Activated CD8-positive, alpha-beta T cell treated with anti-CD3 and anti-CD28 coated beads, Interleukin-2, amount 10 ng/mL, durations not matched to agents 7 days and 5 days (primary cell): Measurements from ENCODE around the gene CORO2B. TPM values are rescaled to one million over a fixed set of nuclear protein-coding genes. Genes with fewer than 3 reads are reported as not detected.

Experiments used
- ATAC-seq: fragments of 150-1000 bp; cut with Tn5 transposase; one replicate; pipeline ENCODE4 v1.10.0; 2021; ENCODE audit warnings: moderate library complexity
- CTCF ChIA-PET: fragments of 350-600 bp; sonication (Branson Sonifier 250); formaldehyde crosslinking; loops from one replicate; lab custom pipeline; 2021; ENCODE audit warnings: antibody characterized with exemption; lab: Charles Lee
- POLR2A ChIA-PET: fragments of 350-600 bp; sonication (Branson Sonifier 250); formaldehyde crosslinking; loops from one replicate; lab custom pipeline; 2021; ENCODE audit warnings: antibody characterized with exemption; lab: Charles Lee
- DNase-seq: peaks from one replicate; pipeline ENCODE4 v3.0.0-alpha.2; 2020
- H3K27ac Mint-ChIP-seq: one replicate; pipeline ENCODE4 v1.8.0; 2021; ENCODE audit warnings: mild to moderate bottlenecking, mixed read lengths
- H3K27me3 Mint-ChIP-seq: one replicate; pipeline ENCODE4 v1.8.0; 2021; ENCODE audit warnings: low read depth, mixed read lengths
- H3K36me3 Mint-ChIP-seq: one replicate; pipeline ENCODE4 v1.8.0; 2021; ENCODE audit warnings: low read depth, mixed read lengths
- H3K4me1 Mint-ChIP-seq: one replicate; pipeline ENCODE4 v1.8.0; 2021; ENCODE audit warnings: low read depth, mixed read lengths
- H3K4me3 Mint-ChIP-seq: one replicate; pipeline ENCODE4 v1.8.0; 2021; ENCODE audit warnings: mild to moderate bottlenecking, mixed read lengths
- H3K9me3 Mint-ChIP-seq: one replicate; pipeline ENCODE4 v1.8.0; 2022; ENCODE audit warnings: mixed read lengths; ENCODE audit not compliant: insufficient read depth
- total RNA-seq, 2 experiments: library from RNA; stranded (reverse); gene quantifications; one replicate each; pipeline ENCODE4 v1.2.3, GENCODE V29; 2021

Gene CORO2B
- total RNA-seq, 2 experiments from 2014 or later = not detected

GRCh38 chr15:68769702-68770101, 190.9 kb downstream of the CORO2B start:
- Mint-ChIP-seq H3K4me3 (no peak overlapping the region), H3K9me3 (no peaks in the 10 kb centered on the region), H3K27me3 (peaks cover 13% of the 10 kb centered on the region), H3K4me1 (no peaks in the 10 kb centered on the region), H3K36me3 (no peaks in the 10 kb centered on the region), H3K27ac (no peak overlapping the region)
- ATAC-seq = no peak
- ChIA-PET CTCF (interaction anchor here (0.7 to 1.0 kb wide), 2 partner anchors 96 to 106 kb away, joined by 3 to 4 read pairs; no protein-coding TSS in a partner anchor), POLR2A (no interaction called here)
- no peak for DNase-seq

- POLR2A ChIA-PET = no interaction called here
- Mint-ChIP-seq H3K9me3 (no peaks in the 10 kb centered on the region), H3K27me3 (peaks cover 13% of the 10 kb centered on the region), H3K4me3 (no peak overlapping the region), H3K4me1 (no peaks in the 10 kb centered on the region), H3K27ac (no peak overlapping the region), H3K36me3 (no peaks in the 10 kb centered on the region)
- no peak for DNase-seq
- CTCF ChIA-PET = interaction anchor here (0.7 to 1.0 kb wide), 2 partner anchors 97 to 106 kb away, joined by 3 to 4 read pairs; no protein-coding TSS in a partner anchor
- ATAC-seq = no peak
These were observed 191.4 kb downstream of the CORO2B start for GRCh38 chr15:68770216-68770615.

GRCh38 chr15:68773036-68773435, 194.2 kb downstream of the CORO2B start:
- no peak for DNase-seq
- H3K36me3 Mint-ChIP-seq = peaks cover 15% of the 10 kb centered on the region
- POLR2A ChIA-PET = no interaction called here
- H3K27ac Mint-ChIP-seq = no peak overlapping the region
- no peaks in the 10 kb centered on the region for H3K4me1 Mint-ChIP-seq
- peaks cover 9% of the 10 kb centered on the region for H3K27me3 Mint-ChIP-seq
- no peak overlapping the region for H3K4me3 Mint-ChIP-seq
- CTCF ChIA-PET = interaction anchor here (1.1 kb wide), 1 partner anchor 11 kb away, joined by 4 read pairs; no protein-coding TSS in a partner anchor
- no peak for ATAC-seq
- H3K9me3 Mint-ChIP-seq = no peaks in the 10 kb centered on the region

GRCh38 chr15:68774120-68774519, 195.3 kb downstream of the CORO2B start:
- Mint-ChIP-seq H3K36me3 (peaks cover 22% of the 10 kb centered on the region), H3K27me3 (peaks cover 6% of the 10 kb centered on the region), H3K4me3 (no peak overlapping the region), H3K4me1 (no peaks in the 10 kb centered on the region), H3K27ac (no peak overlapping the region), H3K9me3 (no peaks in the 10 kb centered on the region)
- CTCF ChIA-PET = no interaction called here
- no peak for DNase-seq
- POLR2A ChIA-PET = no interaction called here
- ATAC-seq = no peak

- Mint-ChIP-seq H3K27ac (no peak overlapping the region), H3K4me1 (no peaks in the 10 kb centered on the region), H3K9me3 (no peaks in the 10 kb centered on the region), H3K36me3 (peaks cover 27% of the 10 kb centered on the region), H3K27me3 (peaks cover 2% of the 10 kb centered on the region), H3K4me3 (no peak overlapping the region)
- DNase-seq = no peak
- CTCF ChIA-PET = no interaction called here
- POLR2A ChIA-PET = no interaction called here
- no peak for ATAC-seq
These were observed 195.9 kb downstream of the CORO2B start for GRCh38 chr15:68774521-68775235.

- H3K9me3 Mint-ChIP-seq = no peaks in the 10 kb centered on the region
- POLR2A ChIA-PET = no interaction called here
- CTCF ChIA-PET = interaction anchor here (1.0 kb wide), 1 partner anchor 54 kb away, joined by 3 read pairs; no protein-coding TSS in a partner anchor
- peaks cover 2% of the 10 kb centered on the region for H3K27me3 Mint-ChIP-seq
- ATAC-seq (no peak), DNase-seq (no peak)
- H3K27ac Mint-ChIP-seq = no peak overlapping the region
- peaks cover 31% of the 10 kb centered on the region for H3K36me3 Mint-ChIP-seq
- no peak overlapping the region for H3K4me3 Mint-ChIP-seq
- H3K4me1 Mint-ChIP-seq = no peaks in the 10 kb centered on the region
These were observed 196.4 kb downstream of the CORO2B start for GRCh38 chr15:68775236-68775577.

GRCh38 chr15:68775671-68776476, 197.1 kb downstream of the CORO2B start:
- Mint-ChIP-seq H3K9me3 (no peaks in the 10 kb centered on the region), H3K36me3 (peaks cover 33% of the 10 kb centered on the region), H3K4me1 (no peaks in the 10 kb centered on the region), H3K27ac (no peak overlapping the region), H3K4me3 (no peak overlapping the region), H3K27me3 (peaks cover 2% of the 10 kb centered on the region)
- ChIA-PET POLR2A (interaction anchor here (0.7 kb wide), 1 partner anchor 58 kb away, joined by 3 read pairs; no protein-coding TSS in a partner anchor), CTCF (interaction anchor here (1.0 kb wide), 1 partner anchor 53 kb away, joined by 3 read pairs; no protein-coding TSS in a partner anchor)
- no peak for DNase-seq
- ATAC-seq = no peak

GRCh38 chr15:68776477-68777270, 197.9 kb downstream of the CORO2B start:
- no peak for DNase-seq
- peaks cover 2% of the 10 kb centered on the region for H3K27me3 Mint-ChIP-seq
- no peaks in the 10 kb centered on the region for H3K9me3 Mint-ChIP-seq
- peak overlapping the region; percentile 43 for H3K27ac Mint-ChIP-seq
- peaks cover 6% of the 10 kb centered on the region for H3K4me1 Mint-ChIP-seq
- ATAC-seq = no peak
- POLR2A ChIA-PET = no interaction called here
- peaks cover 36% of the 10 kb centered on the region for H3K36me3 Mint-ChIP-seq
- no peak overlapping the region for H3K4me3 Mint-ChIP-seq
- CTCF ChIA-PET = interaction anchor here (1.0 kb wide), 2 partner anchors 52 kb away, joined by 3 to 5 read pairs; no protein-coding TSS in a partner anchor

Other genes starting within 250 kb of the CORO2B start
- gene ITGA11, start 146.8 kb upstream of the CORO2B start, total RNA-seq = under 1 TPM; 0.18 to 0.39 TPM
- gene ANP32A, start 241.9 kb downstream of the CORO2B start, total RNA-seq = 100 to 1,000 TPM; 227 TPM